Hepatocyte (in vitro differentiated cells): Measurements from ENCODE around the gene NMNAT3. TPM values are rescaled to one million over a fixed set of nuclear protein-coding genes. Genes with fewer than 3 reads are reported as not detected.

ENCODE experiments used
- DNase-seq: peaks from one replicate; pipeline ENCODE4 v3.0.0-alpha.2; 2016; ENCODE audit warnings: low spot score
- H2AFZ ChIP-seq: fragments of 200-600 bp; sonication (generic); 2 replicates; pipeline ENCODE4 v1.6.0; 2016; ENCODE audit warnings: antibody characterized with exemption, mild to moderate bottlenecking
- H3K27ac ChIP-seq: fragments of 200-600 bp; sonication (generic); 2 replicates; pipeline ENCODE4 v1.5.1; 2016; ENCODE audit warnings: mild to moderate bottlenecking
- H3K27me3 ChIP-seq: fragments of 200-600 bp; sonication (generic); 2 replicates; pipeline ENCODE4 v1.6.1; 2016
- H3K36me3 ChIP-seq: fragments of 200-600 bp; sonication (generic); replicated peaks from 2 replicates; pipeline ENCODE4 v1.5.1; 2016; ENCODE audit warnings: low read depth; ENCODE audit not compliant: insufficient read depth
- H3K4me1 ChIP-seq: fragments of 200-600 bp; sonication (generic); 2 replicates; pipeline ENCODE4 v1.5.1; 2016; ENCODE audit warnings: mild to moderate bottlenecking, moderate library complexity; ENCODE audit not compliant: insufficient read depth
- H3K4me2 ChIP-seq: fragments of 200-600 bp; sonication (generic); 2 replicates; pipeline ENCODE4 v1.6.0; 2016
- H3K4me3 ChIP-seq: fragments of 200-600 bp; sonication (generic); 2 replicates; pipeline ENCODE4 v1.5.1; 2016; ENCODE audit warnings: mild to moderate bottlenecking
- H3K79me2 ChIP-seq: fragments of 200-600 bp; sonication (generic); 2 replicates; pipeline ENCODE4 v1.6.0; 2017; ENCODE audit warnings: mild to moderate bottlenecking
- H3K9me2 ChIP-seq: fragments of 200-600 bp; sonication (generic); replicated peaks from 2 replicates; pipeline ENCODE4 v1.6.0; 2017; ENCODE audit warnings: mild to moderate bottlenecking; ENCODE audit not compliant: insufficient read depth
- H3K9me3 ChIP-seq: fragments of 200-600 bp; sonication (generic); 2 replicates; pipeline ENCODE4 v1.5.1; 2016; ENCODE audit warnings: low read depth, mild to moderate bottlenecking
- H4K20me1 ChIP-seq: fragments of 200-600 bp; sonication (generic); 2 replicates; pipeline ENCODE4 v1.6.0; 2016; ENCODE audit warnings: mild to moderate bottlenecking; ENCODE audit not compliant: insufficient read depth, poor library complexity, severe bottlenecking
- EZH2 ChIP-seq: fragments of 200-600 bp; sonication (generic); IDR thresholded peaks from 2 replicates; pipeline ENCODE4 v1.6.1; 2016; ENCODE audit warnings: antibody characterized with exemption, mild to moderate bottlenecking, borderline replicate concordance
- EZH2phosphoT487 ChIP-seq: fragments of 200-600 bp; sonication (generic); IDR thresholded peaks from one replicate; pipeline ENCODE4 v1.6.1; 2018; ENCODE audit warnings: antibody characterized with exemption, mild to moderate bottlenecking, low read depth, moderate library complexity; ENCODE audit not compliant: unreplicated experiment, severe bottlenecking
- WGBS: methylation state at CpG from one replicate; pipeline ENCODE4 v1.1.6; 2016; ENCODE audit warnings: low lambda C conversion rate; ENCODE audit errors: missing lambda C conversion rate; 5-methylcytosine and 5-hydroxymethylcytosine counted together
- polyA plus RNA-seq: library from polyadenylated mRNA; unstranded; fragments of >200 nt; fragmentation: Nextera tagmentation; extraction: Ambion mirVana; gene quantifications from 2 replicates; pipeline ENCODE4 v1.2.1, GENCODE V29; 2016
- total RNA-seq: library from RNA; depleted of rRNA; stranded (reverse); fragments of >200 nt; gene quantifications from 2 replicates; pipeline ENCODE4 v1.2.3, GENCODE V29; 2014
- TF ChIP-seq, protein P1 (sequence below): fragments of 200-600 bp; sonication (generic); IDR thresholded peaks from 2 replicates; pipeline ENCODE4 v1.5.1; 2016; ENCODE audit warnings: antibody characterized with exemption, mild to moderate bottlenecking; ENCODE audit not compliant: poor library complexity

The NMNAT3 gene
- total and polyA plus RNA-seq, 2 experiments from 2014 or later, result 4.7 to 8.3 TPM

DNA sequence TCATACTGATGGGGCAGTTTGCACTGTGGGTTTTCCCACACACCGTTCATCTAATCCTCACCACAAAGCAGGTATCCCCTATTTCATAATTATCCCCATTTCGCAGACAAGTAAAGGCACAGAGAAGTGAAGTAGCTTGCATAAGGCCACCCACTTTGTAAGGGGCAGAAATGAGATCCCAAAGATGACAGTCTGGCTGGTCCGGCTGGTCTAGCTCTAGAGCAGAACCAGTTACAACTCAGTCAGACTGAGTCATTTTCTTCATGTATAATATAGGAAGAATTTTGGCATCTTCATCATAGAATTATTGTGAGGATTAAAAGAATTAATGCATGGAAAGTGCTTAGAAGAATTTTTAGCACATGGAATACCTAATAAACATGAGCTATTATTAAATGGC lies 148.8 kb downstream of the NMNAT3 start:
- 93% methylated on average over 3 of the region's 3 CpGs for WGBS
- H3K9me2 ChIP-seq, result no peaks in the 10 kb centered on the region
- no peaks in the 10 kb centered on the region for H3K9me3 ChIP-seq
- peaks cover 10% of the 10 kb centered on the region for H3K79me2 ChIP-seq
- DNase-seq, result no peak
- H3K27me3 ChIP-seq, result no peaks in the 10 kb centered on the region
- no peaks in the 10 kb centered on the region for H3K36me3 ChIP-seq
- no peak for TF ChIP-seq EZH2
- TF ChIP-seq, protein P1, sequence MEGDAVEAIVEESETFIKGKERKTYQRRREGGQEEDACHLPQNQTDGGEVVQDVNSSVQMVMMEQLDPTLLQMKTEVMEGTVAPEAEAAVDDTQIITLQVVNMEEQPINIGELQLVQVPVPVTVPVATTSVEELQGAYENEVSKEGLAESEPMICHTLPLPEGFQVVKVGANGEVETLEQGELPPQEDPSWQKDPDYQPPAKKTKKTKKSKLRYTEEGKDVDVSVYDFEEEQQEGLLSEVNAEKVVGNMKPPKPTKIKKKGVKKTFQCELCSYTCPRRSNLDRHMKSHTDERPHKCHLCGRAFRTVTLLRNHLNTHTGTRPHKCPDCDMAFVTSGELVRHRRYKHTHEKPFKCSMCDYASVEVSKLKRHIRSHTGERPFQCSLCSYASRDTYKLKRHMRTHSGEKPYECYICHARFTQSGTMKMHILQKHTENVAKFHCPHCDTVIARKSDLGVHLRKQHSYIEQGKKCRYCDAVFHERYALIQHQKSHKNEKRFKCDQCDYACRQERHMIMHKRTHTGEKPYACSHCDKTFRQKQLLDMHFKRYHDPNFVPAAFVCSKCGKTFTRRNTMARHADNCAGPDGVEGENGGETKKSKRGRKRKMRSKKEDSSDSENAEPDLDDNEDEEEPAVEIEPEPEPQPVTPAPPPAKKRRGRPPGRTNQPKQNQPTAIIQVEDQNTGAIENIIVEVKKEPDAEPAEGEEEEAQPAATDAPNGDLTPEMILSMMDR, result no peak
- no peak for TF ChIP-seq EZH2phosphoT487
- H4K20me1 ChIP-seq, result no peaks in the 10 kb centered on the region
- H2AFZ ChIP-seq, result no peak overlapping the region
- peaks cover 14% of the 10 kb centered on the region for H3K4me1 ChIP-seq
- H3K27ac ChIP-seq, result no peak overlapping the region
- no peak overlapping the region for H3K4me3 ChIP-seq
- no peak overlapping the region for H3K4me2 ChIP-seq

DNA sequence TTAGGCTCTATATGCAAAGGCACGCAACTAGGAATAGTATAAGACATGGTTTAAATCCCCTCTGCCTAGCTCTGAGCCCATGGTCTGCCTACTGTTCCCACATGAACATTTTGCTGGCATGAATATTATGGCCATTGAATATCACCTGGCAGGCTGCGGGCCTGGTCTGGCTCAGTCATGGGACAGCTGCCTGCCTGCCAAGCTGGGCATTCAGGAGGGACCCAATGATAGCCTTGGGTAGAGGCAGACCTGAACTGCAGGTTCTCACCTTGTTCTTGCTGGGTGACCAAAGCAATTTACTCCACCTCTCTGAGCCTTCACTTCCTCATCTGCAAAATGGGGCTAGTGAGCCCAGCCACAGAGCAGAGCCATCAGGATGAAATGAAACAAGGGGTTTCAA lies 149.5 kb downstream of the NMNAT3 start:
- Histone ChIP-seq H3K4me1 (peaks cover 9% of the 10 kb centered on the region), H3K36me3 (no peaks in the 10 kb centered on the region), H3K27ac (no peak overlapping the region), H4K20me1 (no peaks in the 10 kb centered on the region), H3K79me2 (peaks cover 10% of the 10 kb centered on the region), H3K4me2 (no peak overlapping the region), H3K4me3 (no peak overlapping the region), H3K9me2 (no peaks in the 10 kb centered on the region), H3K9me3 (no peaks in the 10 kb centered on the region), H3K27me3 (no peaks in the 10 kb centered on the region), H2AFZ (no peak overlapping the region)
- TF ChIP-seq EZH2 (no peak), EZH2phosphoT487 (no peak)
- TF ChIP-seq, protein P1, result no peak
- no peak for DNase-seq
- 97% methylated on average over 2 of the region's 2 CpGs for WGBS

DNA sequence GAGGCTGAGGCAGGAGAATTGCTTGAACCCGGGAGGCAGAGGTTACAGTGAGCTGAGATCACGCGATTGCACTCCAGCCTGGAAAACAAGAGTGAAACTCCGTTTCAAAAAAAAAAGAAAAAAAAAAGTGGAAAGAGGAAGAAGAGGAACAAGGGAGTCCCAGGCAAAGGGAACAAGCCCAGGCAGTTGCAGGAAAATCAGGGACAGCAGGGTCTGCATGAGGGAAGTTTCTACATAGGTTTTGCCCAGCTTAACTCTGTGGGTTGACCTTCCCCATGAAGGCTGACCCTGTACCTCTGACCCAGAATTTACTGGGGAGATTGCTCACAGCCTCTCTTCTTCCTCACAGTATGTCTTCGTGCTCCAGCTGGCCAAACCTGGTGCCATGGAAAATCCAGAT lies 150.5 kb downstream of the NMNAT3 start:
- Histone ChIP-seq H3K4me1 (no peaks in the 10 kb centered on the region), H3K4me2 (no peak overlapping the region), H3K79me2 (peaks cover 6% of the 10 kb centered on the region), H2AFZ (no peak overlapping the region), H3K36me3 (no peaks in the 10 kb centered on the region), H3K9me2 (no peaks in the 10 kb centered on the region), H4K20me1 (no peaks in the 10 kb centered on the region), H3K4me3 (no peak overlapping the region), H3K27me3 (no peaks in the 10 kb centered on the region), H3K27ac (no peak overlapping the region), H3K9me3 (no peaks in the 10 kb centered on the region)
- DNase-seq, result no peak
- TF ChIP-seq EZH2, result no peak
- TF ChIP-seq EZH2phosphoT487, result no peak
- TF ChIP-seq, protein P1, result no peak
- WGBS, result 96% methylated on average over 5 of the region's 5 CpGs

DNA sequence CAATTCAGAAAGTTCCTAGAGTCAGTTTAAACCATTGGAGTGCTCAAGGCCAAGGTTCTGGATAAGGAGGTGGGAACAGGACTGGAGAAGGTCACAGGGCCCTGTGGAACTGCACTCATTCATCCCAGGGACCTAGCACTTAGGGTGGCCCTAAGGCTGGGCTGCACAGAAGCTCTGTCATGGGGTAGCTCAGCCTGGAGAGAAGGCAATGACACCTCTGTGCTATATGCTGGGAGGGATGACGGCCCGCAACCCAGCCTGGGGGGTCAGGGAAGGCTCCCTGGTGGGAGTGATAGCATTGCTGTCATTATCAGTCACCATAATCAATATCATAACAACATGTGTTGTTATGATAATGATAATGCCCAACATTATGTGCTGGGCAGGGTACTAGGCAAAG lies 151.6 kb downstream of the NMNAT3 start:
- no peaks in the 10 kb centered on the region for H3K9me2 ChIP-seq
- H3K4me2 ChIP-seq, result no peak overlapping the region
- no peak for DNase-seq
- no peaks in the 10 kb centered on the region for H3K36me3 ChIP-seq
- H3K27me3 ChIP-seq, result no peaks in the 10 kb centered on the region
- no peaks in the 10 kb centered on the region for H4K20me1 ChIP-seq
- WGBS, result 90% methylated on average over 2 of the region's 2 CpGs
- H3K4me1 ChIP-seq, result no peaks in the 10 kb centered on the region
- no peak overlapping the region for H3K27ac ChIP-seq
- no peak overlapping the region for H2AFZ ChIP-seq
- H3K4me3 ChIP-seq, result no peak overlapping the region
- no peak for TF ChIP-seq EZH2
- no peak for TF ChIP-seq EZH2phosphoT487
- TF ChIP-seq, protein P1, result no peak
- H3K79me2 ChIP-seq, result no peaks in the 10 kb centered on the region
- no peaks in the 10 kb centered on the region for H3K9me3 ChIP-seq
